Stimulated activated CD8-positive, alpha-beta memory T cell treated with anti-CD3 and anti-CD28 coated beads, Interleukin-15, amount 100 ng/mL, for 48 hours (primary cell): Measurements from ENCODE around the gene JMJD1C.

Experiments
- DNase-seq, 2 donors: peaks; one replicate each; pipeline ENCODE4 v3.0.0-alpha.2; 2020; ENCODE audit warnings: low read depth in 2 of 2

The JMJD1C gene

DNA sequence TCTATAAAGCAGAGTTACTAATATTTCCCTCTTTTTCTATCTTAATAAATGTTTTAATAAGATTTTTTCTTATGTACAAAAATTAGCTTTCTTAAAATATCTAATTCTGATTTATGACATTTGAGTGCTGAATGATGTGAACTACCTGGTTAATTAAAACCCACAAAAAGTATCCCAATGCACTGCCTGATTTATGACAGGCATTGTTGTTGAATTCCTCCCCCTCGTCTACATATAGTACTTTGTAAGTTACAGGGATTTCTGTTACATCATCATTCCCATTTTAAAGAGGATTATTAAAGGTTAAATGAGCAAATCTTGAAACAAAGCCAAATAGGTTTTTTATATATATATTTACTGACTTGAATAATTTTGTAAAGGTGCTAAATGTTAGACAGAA lies 241.5 kb downstream of the JMJD1C start:
- DNase-seq, result no peak

DNA sequence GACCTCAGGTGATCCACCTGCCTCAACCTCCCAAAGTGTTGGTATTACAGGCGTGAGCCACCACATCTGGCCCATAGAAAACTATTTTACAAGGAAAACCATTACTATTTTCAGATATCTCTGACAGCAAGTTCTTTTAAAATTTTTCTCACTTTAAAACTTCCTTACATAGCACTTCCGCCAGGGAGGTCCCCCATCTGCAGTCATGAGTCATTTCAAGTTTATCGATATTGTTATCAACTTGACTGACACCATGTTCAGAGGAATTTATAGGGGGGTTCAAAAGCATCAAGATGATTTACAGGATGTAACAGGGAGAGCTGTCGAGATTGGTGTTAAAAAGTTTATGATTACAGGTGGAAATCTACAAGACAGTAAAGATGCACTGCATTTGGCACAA lies 243.8 kb downstream of the JMJD1C start:
- no peak for DNase-seq

DNA sequence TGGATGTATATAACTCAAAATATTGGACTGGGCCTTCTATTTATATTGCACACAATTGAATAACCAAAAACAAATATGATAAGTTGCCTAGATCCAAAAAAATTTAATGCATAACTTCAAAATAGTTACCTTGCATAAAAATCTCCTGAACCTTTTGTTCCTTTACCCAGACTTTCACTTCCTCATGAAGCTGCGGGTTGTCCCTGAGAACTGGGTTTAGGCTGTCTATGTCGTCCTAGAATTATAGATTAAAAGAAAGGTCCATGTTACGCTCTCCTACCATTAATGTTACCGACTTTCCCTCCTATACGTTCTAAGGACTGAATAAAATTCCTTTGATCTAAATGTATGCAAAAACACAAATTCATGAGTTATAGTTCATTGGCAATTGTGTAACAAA lies 246.0 kb downstream of the JMJD1C start:
- no peak for DNase-seq

DNA sequence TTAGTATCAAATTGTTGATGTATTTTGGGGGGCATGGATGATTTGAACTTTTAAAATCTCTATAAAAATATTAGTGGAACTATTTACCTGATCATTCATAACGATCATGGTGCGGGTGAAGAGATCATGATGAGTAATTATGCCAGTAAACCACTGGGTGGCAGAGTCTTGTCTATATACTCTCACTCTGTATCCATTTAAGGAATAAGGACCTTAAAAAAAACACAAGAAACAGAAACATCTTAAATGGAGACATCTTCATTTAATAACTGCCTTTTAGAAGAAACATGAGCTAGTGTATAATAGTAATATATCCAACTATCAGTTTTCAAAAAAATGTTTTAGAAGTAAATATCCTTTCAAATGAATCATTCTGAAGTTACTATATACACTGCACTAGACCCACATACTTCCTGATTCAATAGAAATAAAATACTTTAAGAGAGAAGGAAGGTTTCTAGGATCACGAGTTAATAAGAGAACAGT lies 248.6 kb downstream of the JMJD1C start:
- DNase-seq, result no peak

DNA sequence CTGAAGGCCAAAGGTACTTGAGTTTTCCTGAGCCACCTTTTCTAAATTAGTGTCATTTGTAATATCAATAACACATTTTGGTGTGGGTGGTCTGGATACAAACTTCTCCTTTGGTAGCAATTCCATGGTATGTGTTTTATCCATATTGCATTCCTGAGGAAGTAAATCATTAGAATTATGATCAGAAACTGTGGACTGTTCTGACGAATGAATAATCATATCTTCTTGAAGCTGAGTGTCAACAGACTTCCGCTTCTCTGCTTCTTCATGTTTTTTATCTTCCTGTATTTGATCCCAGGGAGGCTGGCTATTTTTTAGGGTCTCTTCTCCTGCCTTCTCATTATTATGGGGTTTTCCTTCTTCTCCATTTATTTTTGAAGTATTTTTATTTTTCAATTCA lies 251.2 kb downstream of the JMJD1C start:
- DNase-seq, result no peak

DNA sequence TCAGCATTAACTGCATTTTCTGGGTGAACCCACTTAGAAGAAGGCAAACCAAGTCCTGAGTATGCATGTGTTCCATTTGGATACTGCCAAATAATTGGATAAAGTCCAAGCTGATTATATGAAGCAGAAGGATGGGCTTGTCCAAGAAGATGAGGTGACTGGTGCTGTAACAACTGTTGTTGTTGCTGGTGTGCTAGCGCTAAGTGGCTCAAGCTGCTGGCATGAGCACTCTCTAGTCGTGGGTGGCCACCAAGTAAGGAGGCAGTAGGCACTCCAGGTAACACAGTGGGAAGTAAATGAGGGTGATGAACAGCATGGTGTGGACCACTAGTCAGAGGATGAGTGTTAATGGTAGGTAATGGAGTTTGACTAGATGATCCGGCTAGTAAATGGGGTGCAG lies 252.3 kb downstream of the JMJD1C start:
- DNase-seq, result no peak

DNA sequence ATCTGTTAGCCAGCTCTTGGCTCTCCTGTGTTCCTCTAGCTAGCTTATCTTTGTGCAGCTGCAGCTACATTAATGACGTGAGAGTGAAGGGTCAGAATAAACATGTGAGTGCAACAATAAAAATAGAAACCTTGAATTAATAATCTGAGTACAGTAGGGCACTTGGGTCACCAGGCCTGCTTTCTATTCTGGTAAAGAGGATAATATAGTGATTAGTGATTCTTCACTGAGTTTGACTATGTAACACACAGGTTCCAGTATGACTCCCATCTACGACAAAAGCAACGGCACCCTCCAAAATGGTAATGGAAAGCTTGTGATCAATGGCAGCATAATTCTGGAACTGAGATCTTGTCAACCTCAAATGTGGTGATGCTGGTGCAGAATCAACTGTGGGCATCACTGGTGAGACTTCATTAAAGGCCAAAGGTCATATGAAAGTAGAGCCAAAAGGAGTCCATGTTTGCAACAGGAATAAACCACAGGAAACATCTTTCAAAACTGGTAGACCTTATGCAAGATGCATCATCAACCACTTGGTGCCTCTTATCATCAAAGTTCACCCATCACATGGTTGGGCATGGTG lies 255.1 kb downstream of the JMJD1C start:
- DNase-seq, result peak in 1 of 2 donors; percentile 29

DNA sequence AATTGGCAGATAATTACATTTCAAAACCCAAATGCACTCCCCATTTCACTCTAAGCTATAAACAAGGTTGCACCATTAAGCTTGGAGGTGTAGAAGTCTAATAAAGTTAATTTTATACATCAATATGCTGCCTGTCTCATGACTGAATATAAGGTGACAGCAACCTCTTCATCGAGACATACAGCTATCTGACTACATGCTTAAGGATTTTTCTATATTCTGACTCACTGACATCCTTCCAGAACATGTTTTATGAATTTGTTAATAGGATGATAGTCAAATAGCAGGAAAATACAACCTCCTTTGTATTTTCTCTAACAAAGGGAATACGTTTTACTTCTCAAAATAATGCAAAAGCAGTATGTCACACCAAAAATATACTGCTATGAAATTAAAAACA lies 256.1 kb downstream of the JMJD1C start:
- no peak for DNase-seq

DNA sequence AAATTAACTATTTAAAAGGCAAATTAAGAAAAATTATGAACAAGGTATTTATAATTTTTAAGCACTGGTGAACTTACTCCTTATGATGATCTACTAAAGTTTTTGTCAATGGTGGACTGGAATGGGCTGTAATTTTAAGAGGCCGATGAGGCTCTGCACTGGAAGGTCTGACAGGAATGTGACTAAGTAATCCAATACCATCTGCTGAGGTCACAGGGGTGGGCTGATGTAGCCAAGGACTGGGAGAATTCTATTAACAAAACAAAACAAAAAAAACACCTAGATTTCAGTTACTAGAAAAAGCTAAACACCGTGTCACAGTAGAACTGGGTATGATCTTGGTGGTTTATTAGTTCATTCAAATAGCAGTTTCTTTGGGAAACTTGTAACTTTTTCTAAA lies 256.8 kb downstream of the JMJD1C start:
- no peak for DNase-seq

DNA sequence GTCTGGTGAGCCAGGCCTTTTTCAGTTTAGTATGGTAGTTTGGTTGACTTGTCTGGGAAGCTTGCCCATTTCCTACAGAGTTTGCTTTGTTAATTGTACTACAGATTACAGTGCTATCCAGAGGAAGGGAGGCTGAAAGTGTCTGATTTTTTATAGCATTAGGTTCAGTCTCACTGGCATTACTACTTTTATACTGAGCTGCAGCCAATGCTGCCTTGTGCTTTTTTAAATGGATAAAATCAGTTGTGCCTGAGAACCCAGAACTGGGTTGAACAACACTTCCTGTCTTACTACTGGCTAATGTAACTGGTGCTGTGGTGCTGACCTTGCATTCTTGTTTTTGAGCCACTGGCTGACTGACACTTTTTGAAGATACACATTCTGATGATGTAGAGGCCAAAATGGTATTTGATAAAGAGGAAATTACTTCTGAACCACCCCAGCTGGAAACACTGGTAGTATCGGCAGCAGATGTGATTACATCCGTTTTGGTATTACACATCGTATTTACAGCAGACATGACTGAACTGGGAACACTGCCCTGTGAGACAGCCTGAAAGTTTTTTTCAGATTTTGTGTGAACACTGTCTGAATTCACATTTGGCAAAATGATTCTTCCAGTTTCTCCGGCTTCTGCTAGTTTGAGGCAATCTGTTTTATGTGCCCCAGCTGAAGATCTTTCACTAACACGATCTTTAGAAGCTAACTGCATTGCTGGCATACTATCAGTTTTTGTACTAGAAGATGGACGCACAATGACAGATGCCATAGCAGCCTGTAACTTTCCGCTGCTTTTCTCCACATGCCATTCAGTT lies 258.6 kb downstream of the JMJD1C start:
- no peak for DNase-seq

DNA sequence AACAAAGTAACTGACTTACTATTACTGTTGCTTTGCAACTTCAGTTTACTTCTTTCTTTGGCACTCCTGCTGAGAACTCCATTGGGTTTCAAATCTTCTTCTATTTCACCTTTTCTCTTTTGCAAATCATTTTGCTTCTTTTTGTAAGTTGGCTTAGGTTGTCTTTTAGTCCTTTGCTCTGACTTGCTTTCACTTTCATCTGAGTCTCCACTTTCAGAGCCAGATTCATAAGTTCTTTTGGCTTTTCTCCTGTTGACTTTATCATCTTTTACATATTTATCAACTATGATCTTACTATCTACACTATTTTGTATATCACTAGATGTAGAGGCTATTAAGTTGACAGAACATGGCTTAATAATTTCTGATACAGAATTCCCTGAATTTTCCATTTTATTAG lies 259.2 kb downstream of the JMJD1C start:
- DNase-seq, result no peak

DNA sequence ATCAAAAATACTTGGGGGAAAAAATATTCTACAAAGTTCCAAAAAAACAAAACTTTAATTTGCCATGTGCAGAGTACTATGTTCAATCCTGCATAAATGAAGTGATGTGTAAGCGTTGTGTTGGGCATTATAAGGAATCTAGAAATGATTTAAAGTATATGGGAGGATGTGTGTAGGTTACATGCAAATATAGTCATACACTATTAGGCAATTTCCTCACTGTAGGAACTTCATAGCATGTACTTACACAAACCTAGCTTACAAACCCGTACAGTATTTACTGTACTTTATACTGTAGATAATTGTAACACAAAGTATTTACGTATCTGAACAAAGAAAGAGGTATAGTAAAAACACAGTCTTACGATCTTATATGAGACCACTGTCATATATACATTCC lies 260.4 kb downstream of the JMJD1C start:
- DNase-seq, result no peak

DNA sequence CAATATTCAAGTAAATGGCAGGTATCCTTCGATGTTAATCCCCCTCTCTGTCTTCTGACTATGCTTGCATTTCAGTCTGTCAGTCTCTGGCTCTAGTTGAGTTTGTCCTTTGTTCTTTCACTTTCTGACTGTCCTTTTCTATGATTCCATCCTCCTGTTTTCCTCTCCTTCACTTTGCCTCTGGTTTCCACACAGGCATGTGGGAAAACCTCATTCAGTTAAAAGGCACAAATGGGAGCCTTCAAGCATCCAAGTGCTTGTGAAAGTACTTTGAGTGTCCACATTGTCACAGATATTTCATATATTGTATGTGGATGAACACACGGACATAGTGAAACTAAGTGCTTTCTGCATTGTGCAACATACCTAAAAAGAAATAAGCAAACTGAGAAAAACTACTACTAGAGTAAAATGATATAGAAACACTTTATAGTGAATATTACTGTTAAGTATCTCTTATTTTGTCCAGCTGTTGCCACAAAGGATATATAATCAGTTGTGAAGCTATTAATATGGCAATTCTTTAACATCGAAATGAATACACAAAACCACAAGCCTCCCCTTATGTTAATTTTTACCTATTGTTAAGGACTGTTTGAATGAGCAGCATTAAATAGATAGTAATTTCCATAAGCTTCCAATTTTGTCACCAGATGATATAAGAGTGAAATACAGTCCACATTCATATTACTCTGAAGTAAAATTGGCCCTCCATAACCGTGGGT lies 260.9 kb downstream of the JMJD1C start:
- no peak for DNase-seq

DNA sequence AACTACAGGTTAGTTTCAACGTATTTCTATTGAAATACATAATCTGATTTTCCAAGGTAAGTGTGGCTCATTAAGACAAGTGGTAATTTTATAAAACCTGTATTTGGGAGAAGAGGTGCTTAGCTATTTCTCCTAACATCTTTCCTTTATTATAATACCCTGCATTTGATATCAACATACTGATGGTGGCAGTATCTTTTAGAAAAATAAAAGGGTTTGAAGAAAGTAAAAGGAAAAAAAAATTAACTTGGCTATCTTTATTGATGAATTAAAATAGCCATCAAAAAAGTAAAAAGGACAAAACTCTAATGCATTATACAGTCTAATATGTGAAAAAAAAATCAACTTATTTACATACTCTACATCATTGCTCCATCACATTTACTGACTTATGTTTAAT lies 264.7 kb downstream of the JMJD1C start:
- DNase-seq, result no peak

DNA sequence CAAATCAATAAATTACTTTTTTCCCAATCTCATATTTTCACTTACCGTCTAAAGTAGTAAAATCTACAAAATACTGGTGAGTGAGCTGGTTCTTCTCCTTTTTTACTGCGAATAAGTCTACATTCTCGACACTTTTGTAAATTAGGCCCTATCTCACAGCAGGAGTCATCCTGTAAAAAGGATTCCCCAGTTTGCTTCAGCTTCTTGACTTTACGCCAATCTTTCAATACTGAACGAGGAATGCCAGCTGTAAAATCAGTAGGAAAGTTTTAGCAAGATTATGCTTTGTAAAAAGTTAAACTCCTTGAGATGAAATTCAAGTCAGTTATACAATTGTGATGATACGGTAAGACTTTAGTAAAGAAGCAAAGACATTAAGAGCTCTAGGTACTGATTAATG lies 265.3 kb downstream of the JMJD1C start:
- no peak for DNase-seq

DNA sequence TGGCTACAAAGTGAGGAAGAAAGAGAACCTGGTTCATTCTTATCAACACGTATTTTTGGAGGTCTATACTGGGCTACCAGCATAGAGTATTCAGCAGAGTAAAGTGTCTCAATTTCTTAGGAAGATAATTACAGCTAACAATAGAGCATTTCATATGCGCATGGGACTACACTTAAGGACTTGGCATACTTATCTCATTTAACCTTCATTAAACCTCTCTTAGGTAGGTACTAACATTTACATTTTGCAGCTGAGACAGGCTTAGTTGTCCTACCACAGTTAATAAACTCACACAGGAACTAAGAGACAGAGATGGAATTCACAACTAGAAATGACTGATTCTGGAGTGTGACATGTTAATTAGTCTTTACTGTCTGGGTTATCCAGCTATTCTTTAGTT lies 266.1 kb downstream of the JMJD1C start:
- DNase-seq, result no peak

DNA sequence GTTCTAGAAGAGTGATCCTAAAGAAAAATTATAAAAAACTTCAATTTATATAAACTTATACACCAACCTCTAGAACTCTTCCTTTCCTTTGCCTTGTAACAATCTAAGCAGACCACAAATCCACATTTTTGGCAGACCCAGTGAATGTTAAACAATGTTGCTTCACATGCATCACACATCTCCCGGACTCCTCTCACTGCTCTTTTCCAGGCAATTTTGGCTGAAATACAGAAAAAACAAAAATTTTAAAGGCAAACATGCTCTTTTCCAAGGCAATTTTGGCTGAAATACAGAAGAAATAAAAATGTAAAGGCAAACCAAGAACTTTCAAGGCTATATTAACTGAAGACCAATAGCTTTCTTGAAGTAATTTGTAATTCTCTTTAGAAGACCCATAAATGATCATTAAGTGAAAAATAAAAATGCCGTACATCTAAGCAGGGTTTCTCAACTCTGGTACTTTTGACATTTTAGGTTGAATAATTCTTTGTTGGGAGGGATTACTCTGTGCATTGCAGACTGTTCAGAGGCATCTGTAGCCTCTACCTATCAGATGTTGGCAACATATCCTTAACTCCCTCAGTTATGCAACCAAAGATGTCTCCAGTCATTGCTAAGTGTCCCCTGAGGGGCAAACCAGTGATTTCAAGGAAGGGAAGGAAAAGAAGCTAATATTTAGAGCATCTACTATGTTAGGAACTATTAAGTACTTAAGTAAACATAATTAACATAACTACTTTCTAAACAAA lies 268.3 kb downstream of the JMJD1C start:
- no peak for DNase-seq

DNA sequence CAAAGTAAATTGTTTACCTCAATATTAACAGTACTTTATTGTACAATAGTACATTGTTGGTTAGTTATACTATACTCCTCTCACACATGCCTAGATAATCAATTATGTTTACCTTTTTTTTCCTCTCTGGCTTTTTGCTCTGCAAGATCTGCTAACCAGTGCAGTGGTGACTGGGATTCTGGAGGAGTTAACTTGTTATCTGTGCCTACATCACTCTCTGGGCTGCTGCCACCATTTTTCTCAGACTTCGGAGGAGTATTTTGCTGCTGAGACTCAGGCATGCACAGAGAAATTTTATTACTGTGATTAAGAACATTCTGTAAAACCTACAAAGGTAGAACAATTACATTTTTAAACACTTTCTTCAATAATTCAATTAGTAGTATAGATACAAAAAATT lies 273.0 kb downstream of the JMJD1C start:
- DNase-seq, result no peak

DNA sequence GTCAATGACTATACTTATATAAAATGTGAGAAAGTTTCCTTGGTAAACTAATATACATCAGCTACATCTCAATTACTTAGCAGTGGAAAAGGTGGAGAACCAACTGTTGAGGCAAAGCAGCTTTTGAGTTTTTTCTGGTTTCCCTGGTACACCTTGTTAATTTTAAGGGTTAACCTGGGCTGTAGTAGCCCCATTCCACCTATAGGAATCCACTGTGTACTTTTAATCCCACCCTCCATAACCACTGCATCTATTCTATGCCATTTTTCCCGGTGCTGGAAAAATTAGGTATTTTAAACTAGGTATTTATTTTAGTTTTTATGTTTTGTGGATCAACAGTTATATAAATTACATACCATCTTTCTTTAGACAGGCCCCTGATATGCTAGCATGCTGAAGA lies 290.2 kb downstream of the JMJD1C start:
- DNase-seq, result no peak

DNA sequence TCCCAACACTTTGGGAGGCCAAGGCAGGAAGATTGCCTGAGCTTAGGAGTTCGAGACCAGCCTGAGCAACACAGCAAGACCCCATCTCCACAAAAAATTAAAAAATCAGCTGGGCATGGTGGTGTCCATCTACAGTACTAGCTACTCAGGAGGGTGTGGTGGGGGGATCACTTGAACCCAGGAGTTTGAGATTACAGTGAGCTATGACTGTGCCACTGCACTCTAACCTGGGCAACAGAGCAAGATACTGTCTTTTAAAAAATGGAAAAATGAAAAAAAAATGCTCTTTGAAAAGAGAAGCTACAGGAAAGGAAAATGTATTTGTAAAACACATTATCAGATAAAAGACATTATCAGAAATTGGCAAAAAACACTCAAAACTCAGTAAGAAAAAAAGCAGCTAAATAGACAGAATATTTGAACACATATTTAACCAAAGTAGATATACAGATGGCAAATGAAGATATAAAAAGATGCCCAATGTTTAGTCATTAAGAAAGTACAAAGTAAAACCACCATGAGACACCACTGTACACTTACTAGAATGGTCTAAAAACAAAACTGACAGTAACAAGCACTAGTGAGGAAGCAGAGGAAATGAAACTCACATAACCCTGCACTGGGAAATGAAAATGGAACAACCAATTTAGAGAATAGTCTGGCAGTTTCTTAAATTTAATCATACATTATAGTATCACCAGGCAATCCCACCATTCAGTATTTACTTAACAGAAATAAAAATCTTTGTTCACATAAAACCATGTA lies 292.1 kb downstream of the JMJD1C start:
- no peak for DNase-seq

DNA sequence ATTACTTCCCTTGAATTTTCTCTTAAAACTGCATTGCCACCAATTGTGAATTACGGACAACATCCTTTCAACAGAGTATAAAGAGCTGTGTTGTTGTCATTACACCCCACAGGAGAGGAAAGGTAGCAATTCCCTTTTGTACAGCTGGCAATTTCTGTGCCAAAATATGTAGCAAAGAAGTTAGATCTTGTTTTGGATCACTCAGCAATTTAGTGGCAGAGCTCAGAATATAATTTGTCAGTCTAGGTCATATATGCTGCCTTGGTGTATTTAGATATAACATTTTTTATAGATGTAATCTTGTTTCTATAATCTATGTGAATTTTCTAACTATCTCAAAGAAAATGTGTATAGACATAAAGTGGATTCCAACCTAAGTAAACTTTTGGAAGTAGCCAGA lies 293.9 kb downstream of the JMJD1C start:
- DNase-seq, result no peak
